A673 (cell line): ENCODE measurements around the gene GABRG3. TPM values are rescaled to one million over a fixed set of nuclear protein-coding genes. Genes with fewer than 3 reads are reported as not detected.

ENCODE experiments used
- BruUV-seq: library from RNA; stranded (reverse); fragments of 400-500 nt; replicated peaks from 2 replicates; lab custom pipeline; 2021; lab: Mats Ljungman, UMichigan
- CTCF ChIA-PET: fragments of 300-600 bp; sonication (Branson Sonifier 250); formaldehyde crosslinking; loops from one replicate; lab custom pipeline; 2022; ENCODE audit warnings: antibody characterized with exemption; lab: Charles Lee
- POLR2A ChIA-PET: fragments of 300-600 bp; sonication (Branson Sonifier 250); formaldehyde crosslinking; loops from one replicate; lab custom pipeline; 2022; ENCODE audit warnings: antibody characterized with exemption; ENCODE audit not compliant: low non-redundant PET; lab: Charles Lee
- DNase-seq: peaks from one replicate; pipeline ENCODE4 v3.0.0-alpha.2; 2015; ENCODE audit warnings: low spot score
- H3K27ac ChIP-seq: fragments of 200-600 bp; sonication (generic); 2 replicates; pipeline ENCODE4 v1.5.1; 2016; ENCODE audit warnings: mixed run types, low read depth, mild to moderate bottlenecking, mixed read lengths, antibody characterized with exemption, low read length; ENCODE audit not compliant: poor library complexity, severe bottlenecking
- H3K27me3 ChIP-seq: fragments of 200-600 bp; sonication (generic); replicated peaks from 2 replicates; pipeline ENCODE4 v1.6.1; 2017; ENCODE audit warnings: mixed run types, low read depth, mild to moderate bottlenecking, mixed read lengths, antibody characterized with exemption, low read length; ENCODE audit not compliant: insufficient read depth, poor library complexity
- H3K36me3 ChIP-seq: fragments of 200-600 bp; sonication (generic); 2 replicates; pipeline ENCODE4 v1.6.1; 2016; ENCODE audit warnings: mixed run types, mild to moderate bottlenecking, mixed read lengths, antibody characterized with exemption, low read length; ENCODE audit not compliant: insufficient read depth, poor library complexity, severe bottlenecking
- H3K4me1 ChIP-seq: fragments of 200-600 bp; sonication (generic); 2 replicates; pipeline ENCODE4 v1.6.1; 2017; ENCODE audit warnings: mixed run types, mild to moderate bottlenecking, mixed read lengths, antibody characterized with exemption, low read length; ENCODE audit not compliant: insufficient read depth, poor library complexity, severe bottlenecking
- H3K4me3 ChIP-seq: fragments of 200-600 bp; sonication (generic); 2 replicates; pipeline ENCODE4 v1.5.1; 2016; ENCODE audit warnings: low read depth, mixed run types, mild to moderate bottlenecking, mixed read lengths, low read length; ENCODE audit not compliant: poor library complexity, severe bottlenecking
- H3K9me3 ChIP-seq: fragments of 200-600 bp; sonication (generic); 2 replicates; pipeline ENCODE4 v1.6.1; 2016; ENCODE audit warnings: mixed run types, low read depth, mild to moderate bottlenecking, mixed read lengths, antibody characterized with exemption, low read length; ENCODE audit not compliant: poor library complexity, severe bottlenecking
- EZH2 ChIP-seq: fragments of 200-600 bp; sonication (generic); IDR thresholded peaks from 2 replicates; pipeline ENCODE4 v1.6.1; 2017; ENCODE audit warnings: borderline replicate concordance, low read depth, mild to moderate bottlenecking, mixed read lengths, antibody characterized with exemption, low read length; ENCODE audit not compliant: poor library complexity, severe bottlenecking
- intact Hi-C: fragments of 100-400 bp; cut with micrococcal nuclease; formaldehyde crosslinking; loops from one replicate; pipeline ENCODE4 v1.10.0; 2022; ENCODE audit not compliant: unreplicated experiment
- total RNA-seq: library from RNA; stranded (reverse); gene quantifications from 2 replicates; pipeline ENCODE4 v1.2.3, GENCODE V29; 2021
- TF ChIP-seq, protein P1 (sequence below): fragments of 300-800, 200-600 bp; sonication (generic); conservative IDR thresholded peaks from 2 replicates; pipeline ENCODE4 v1.5.1; 2017; ENCODE audit warnings: low read depth, mild to moderate bottlenecking, antibody characterized with exemption, low read length, moderate library complexity, mixed read lengths

Gene GABRG3
- total RNA-seq, 1 experiment from 2014 or later = not detected

DNA sequence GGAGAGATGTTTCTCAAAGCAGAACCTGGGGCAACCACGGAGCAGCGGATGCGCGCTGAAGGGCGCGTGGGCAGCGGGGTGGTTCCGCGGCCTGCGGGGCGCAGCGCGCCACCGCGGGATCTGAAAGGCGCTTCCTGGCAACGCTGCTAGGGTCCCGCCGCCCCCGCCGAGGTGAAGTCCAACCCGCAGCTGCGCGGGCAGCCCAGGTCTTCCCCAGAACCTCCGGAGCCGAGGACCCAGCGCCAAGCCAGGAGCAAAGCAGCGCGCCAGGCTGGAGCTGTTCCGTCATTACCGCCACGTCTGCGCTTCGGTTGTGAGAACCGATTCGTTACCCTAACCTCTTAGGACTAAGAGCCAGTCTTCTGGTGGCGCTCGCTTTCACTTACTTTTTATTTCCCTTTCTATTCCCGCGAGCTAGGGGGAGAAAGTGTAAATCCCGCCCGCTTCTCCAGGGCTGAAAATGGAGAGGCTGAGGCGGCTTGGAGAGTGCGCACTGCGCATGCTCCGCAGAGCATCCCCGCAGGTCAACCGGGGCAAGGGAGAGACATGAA is 3.2 kb upstream of the GABRG3 start:
- no peak for DNase-seq
- CTCF ChIA-PET = no interaction called here
- intact Hi-C loops = no loop called here
- Histone ChIP-seq H3K27me3 (no peaks in the 10 kb centered on the region), H3K27ac (no peak overlapping the region), H3K4me3 (no peak overlapping the region), H3K36me3 (no peaks in the 10 kb centered on the region), H3K4me1 (no peaks in the 10 kb centered on the region), H3K9me3 (peaks cover 11% of the 10 kb centered on the region)
- BruUV-seq = no TSS peak
- POLR2A ChIA-PET = no interaction called here
- TF ChIP-seq, protein P1, sequence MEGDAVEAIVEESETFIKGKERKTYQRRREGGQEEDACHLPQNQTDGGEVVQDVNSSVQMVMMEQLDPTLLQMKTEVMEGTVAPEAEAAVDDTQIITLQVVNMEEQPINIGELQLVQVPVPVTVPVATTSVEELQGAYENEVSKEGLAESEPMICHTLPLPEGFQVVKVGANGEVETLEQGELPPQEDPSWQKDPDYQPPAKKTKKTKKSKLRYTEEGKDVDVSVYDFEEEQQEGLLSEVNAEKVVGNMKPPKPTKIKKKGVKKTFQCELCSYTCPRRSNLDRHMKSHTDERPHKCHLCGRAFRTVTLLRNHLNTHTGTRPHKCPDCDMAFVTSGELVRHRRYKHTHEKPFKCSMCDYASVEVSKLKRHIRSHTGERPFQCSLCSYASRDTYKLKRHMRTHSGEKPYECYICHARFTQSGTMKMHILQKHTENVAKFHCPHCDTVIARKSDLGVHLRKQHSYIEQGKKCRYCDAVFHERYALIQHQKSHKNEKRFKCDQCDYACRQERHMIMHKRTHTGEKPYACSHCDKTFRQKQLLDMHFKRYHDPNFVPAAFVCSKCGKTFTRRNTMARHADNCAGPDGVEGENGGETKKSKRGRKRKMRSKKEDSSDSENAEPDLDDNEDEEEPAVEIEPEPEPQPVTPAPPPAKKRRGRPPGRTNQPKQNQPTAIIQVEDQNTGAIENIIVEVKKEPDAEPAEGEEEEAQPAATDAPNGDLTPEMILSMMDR = no peak
- TF ChIP-seq EZH2 = no peak

DNA sequence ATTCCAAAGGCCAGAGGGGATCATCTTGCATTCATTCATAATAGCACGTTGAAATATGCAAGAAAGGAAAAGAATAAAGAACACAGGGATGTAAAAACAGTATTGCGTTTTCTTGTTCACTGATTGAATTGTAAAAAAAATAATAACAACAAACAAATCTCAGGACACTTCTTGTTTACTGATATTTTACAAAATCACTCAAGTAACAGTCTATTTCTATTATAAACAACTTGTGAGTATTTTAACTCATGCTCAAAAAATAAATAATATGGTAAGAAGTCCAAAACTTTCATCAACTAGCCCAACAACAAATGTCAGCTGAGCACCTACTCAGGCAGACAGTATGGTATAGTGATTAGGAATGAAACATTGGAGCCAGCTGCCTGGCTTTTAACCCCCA is 2.2 kb upstream of the GABRG3 start:
- Histone ChIP-seq H3K4me1 (no peaks in the 10 kb centered on the region), H3K9me3 (peaks cover 11% of the 10 kb centered on the region), H3K36me3 (no peaks in the 10 kb centered on the region), H3K27ac (no peak overlapping the region), H3K27me3 (no peaks in the 10 kb centered on the region), H3K4me3 (no peak overlapping the region)
- no peak for DNase-seq
- ChIA-PET POLR2A (no interaction called here), CTCF (no interaction called here)
- no TSS peak for BruUV-seq
- intact Hi-C loops = no loop called here
- TF ChIP-seq, protein P1 = no peak
- TF ChIP-seq EZH2 = no peak

DNA sequence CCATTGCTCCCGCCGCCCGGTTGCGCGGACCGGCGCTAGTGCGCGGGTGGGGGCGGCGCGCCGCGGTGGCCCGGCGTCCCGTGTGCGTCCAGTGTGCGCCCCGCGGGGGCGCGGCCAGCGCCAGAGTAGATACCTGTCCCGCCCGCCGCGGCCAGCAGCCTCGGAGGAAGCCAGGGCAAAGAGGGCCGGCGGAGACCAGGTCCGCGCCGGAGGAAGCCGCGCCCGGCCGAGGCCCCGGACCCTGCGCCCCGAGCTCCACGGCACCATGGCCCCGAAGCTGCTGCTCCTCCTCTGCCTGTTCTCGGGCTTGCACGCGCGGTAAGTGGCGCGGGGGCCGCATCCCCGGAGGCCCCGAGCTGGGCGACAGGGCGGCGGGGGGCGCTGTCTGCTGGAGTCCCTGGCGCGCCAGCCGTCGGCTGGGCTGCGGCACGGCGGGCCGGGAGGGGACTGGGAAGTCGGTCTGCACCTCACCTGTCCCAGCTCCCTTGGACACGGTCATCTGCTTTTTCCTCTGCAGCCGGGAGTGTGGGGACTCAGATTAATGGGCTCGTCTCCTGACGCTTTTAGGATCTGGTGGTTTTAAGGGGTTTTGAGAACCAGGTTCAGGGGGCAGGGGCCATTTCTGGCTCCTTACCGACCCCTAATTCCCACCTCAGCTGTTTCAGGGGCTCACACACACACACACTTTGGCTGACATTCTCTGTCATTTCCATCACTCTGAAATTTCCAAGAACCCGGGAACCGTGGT is 464 bp downstream of the GABRG3 start:
- no peak for DNase-seq
- BruUV-seq = no TSS peak
- Histone ChIP-seq H3K4me1 (no peaks in the 10 kb centered on the region), H3K4me3 (no peak overlapping the region), H3K27me3 (no peaks in the 10 kb centered on the region), H3K9me3 (peaks cover 11% of the 10 kb centered on the region), H3K36me3 (no peaks in the 10 kb centered on the region), H3K27ac (no peak overlapping the region)
- TF ChIP-seq, protein P1 = no peak
- no peak for TF ChIP-seq EZH2
- ChIA-PET CTCF (no interaction called here), POLR2A (no interaction called here)
- intact Hi-C loops = no loop called here
